Lower leg skin (tissue), 4 donors: ENCODE results near the gene KRTAP10-10. TPM values are rescaled to one million over a fixed set of nuclear protein-coding genes. Genes with fewer than 3 reads are reported as not detected.
"Not testable (repeated sequence)": the region's sequence is repeated elsewhere in the genome, so short reads cannot be mapped to it uniquely, and the experiment has no call there.

Source experiments
- DNase-seq, 2 donors: peaks; one replicate each; pipeline ENCODE4 v3.0.0-alpha.2; 2019; ENCODE audit warnings: low spot score in 2 of 2
- H3K4me3 ChIP-seq: fragments of 200-600 bp; sonication (generic); 2 replicates; pipeline ENCODE4 v1.5.1; 2017; ENCODE audit warnings: mild to moderate bottlenecking, low read depth; ENCODE audit not compliant: poor library complexity, severe bottlenecking
- CTCF ChIP-seq, 3 donors: fragments of 450-650 bp; IDR thresholded peaks; one replicate each; pipeline ENCODE4 v1.5.1; 2016; ENCODE audit warnings: antibody characterized with exemption in 3 of 3, mild to moderate bottlenecking in 3 of 3, moderate library complexity in 2 of 3
- POLR2A ChIP-seq, 2 donors: fragments of 450-650 bp; IDR thresholded peaks; one replicate each; pipeline ENCODE4 v1.6.1; 2016 to 2017; ENCODE audit warnings: antibody characterized with exemption in 2 of 2, mild to moderate bottlenecking in 1 of 2, moderate library complexity in 1 of 2
- WGBS, 2 donors: methylation state at CpG; one replicate each; pipeline ENCODE4 v1.1.5; 2018; 5-methylcytosine and 5-hydroxymethylcytosine counted together
- intact Hi-C: fragments of 100-400 bp; cut with DNase I; formaldehyde crosslinking; loops from one replicate; pipeline ENCODE4 v1.15.0; 2023; ENCODE audit warnings: low total_unique reads
- total RNA-seq, 4 donors: library from RNA; depleted of rRNA; stranded (reverse); fragments of >200 nt; gene quantifications; one replicate each; pipeline ENCODE4 v1.1.0, GENCODE V29; 2016

KRTAP10-10 gene
- total RNA-seq, 4 donors from 2014 or later, result 5.3 TPM; not detected in 3

GRCh38 chr21:44628707-44629391 is 8.3 kb upstream of the KRTAP10-10 start:
- no peak for DNase-seq
- TF ChIP-seq POLR2A (IDR thresholded peaks at IDR 0.05), result no peak
- no peak for TF ChIP-seq CTCF (IDR thresholded peaks at IDR 0.05)
- no peak overlapping the region for H3K4me3 ChIP-seq
- whole genome bisulfite sequencing, 2 donors, result 60 to 66% methylated on average over 10 to 15 of the region's 18 CpGs
- intact Hi-C loops, result no loop called here

DNA sequence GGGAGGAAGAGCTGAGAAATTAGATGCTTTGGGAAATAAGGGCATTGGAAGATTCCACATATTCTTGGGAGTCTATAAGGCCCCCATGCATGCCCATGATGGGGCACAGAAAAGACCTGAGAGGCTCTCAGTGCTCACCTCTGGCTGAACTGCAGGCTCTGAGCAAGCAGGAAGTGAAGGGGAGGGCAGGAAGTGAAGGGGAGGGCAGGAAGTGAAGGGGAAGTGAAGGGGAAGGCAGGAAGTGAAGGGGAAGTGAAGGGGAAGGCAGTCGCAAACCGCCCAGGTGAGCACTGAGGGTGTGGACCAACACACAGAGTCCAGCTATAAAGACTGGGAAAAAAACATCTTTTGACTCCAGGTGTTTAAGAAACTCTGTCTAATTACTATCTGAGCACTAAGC is 6.7 kb upstream of the KRTAP10-10 start:
- WGBS, 2 donors, result 67 to 73% methylated on average over 2 of the region's 2 CpGs
- intact Hi-C loops, result no loop called here

DNA sequence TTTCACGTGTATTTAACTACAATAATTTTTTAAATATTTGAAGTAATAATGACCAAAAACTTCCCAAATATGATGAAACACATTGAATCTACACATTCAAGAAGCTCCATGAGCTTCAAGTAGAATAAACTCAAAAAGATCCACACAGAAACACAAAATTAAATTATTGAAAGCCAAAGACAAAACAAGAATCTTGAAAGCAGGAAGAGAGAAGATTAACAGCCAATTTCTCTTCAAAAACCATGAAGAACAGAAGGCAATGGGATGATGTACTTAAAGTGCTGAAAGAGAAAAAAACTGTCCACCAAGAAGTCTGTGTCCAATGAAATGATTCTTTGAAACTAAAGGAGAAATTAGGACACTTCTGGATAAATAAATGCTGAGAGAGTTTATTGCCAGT is 5.1 kb upstream of the KRTAP10-10 start:
- DNase-seq, result no peak
- no peak overlapping the region for H3K4me3 ChIP-seq
- TF ChIP-seq CTCF (IDR thresholded peaks at IDR 0.05) (no peak), POLR2A (IDR thresholded peaks at IDR 0.05) (no peak)
- intact Hi-C loops, result no loop called here
- 89 to 92% methylated on average over 1 of the region's 1 CpG for WGBS, 2 donors

More for the DNA sequence above, 6.7 kb upstream of the KRTAP10-10 start:
- TF ChIP-seq POLR2A (IDR thresholded peaks at IDR 0.05), result no peak
- TF ChIP-seq CTCF (IDR thresholded peaks at IDR 0.05), result no peak
- DNase-seq, result no peak
- no peak overlapping the region for H3K4me3 ChIP-seq

- peak in 1 of 2 donors; percentile 78 for DNase-seq
- intact Hi-C loops, result no loop called here
- 87 to 88% methylated on average over 15 of the region's 15 CpGs for WGBS, 2 donors
- no peak for TF ChIP-seq POLR2A (IDR thresholded peaks at IDR 0.05)
- no peak for TF ChIP-seq CTCF (IDR thresholded peaks at IDR 0.05)
- H3K4me3 ChIP-seq, result no peak overlapping the region
Observed at GRCh38 chr21:44636209-44637017, 743 bp upstream of the KRTAP10-10 start.

GRCh38 chr21:44637851-44638348 is 744 bp downstream of the KRTAP10-10 start:
- intact Hi-C loops, H3K4me3 ChIP-seq: not testable (repeated sequence)
- WGBS, 2 donors, result 73 to 75% methylated on average over 11 of the region's 12 CpGs
- DNase-seq, result peak in 1 of 2 donors; percentile 54

DNA sequence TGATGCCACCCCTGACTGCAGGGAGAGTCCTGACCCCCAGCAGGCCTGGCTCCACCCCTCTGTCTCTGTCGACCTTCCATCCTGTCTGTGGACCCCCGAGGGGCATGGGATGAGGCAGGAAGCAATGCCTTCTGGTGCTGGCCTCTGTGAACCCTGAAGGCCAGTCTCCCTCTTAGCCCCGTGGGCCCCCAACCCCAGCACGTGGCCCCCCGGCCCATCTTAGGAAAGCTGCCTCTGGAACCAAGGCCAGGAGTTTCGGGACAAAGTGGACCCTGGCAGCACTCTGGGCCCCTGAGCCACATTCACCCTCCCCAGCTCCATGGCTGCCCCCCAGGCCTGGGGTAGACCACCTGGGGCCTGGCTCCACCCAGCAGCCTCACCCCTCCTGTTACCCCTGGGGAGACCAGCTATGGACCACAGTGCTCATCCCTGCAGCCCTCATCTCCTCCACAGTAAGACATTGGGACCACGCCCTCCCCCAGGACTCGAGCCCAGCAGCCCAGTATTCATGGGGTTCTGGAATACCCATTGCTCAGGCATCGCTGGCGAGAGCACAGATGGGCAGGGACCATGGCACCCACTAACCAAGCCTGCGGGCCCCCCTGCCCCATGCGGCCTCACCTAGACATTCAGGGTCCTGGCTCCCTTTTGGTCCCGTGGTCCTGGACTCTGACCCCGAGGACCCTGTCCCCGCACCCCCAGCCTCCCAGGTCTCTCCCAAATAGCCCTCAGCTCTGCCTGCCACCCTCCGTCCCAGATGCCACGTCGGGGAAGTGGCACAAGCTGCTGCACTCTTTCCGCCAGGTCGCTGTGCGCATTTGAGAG is 1.6 kb downstream of the KRTAP10-10 start:
- intact Hi-C loops, H3K4me3 ChIP-seq, DNase-seq: not testable (repeated sequence)
- WGBS, 2 donors, result 86 to 89% methylated on average over 15 to 17 of the region's 21 CpGs
